Hippocampal formation (tissue), 2 donors: ENCODE data around the gene SVEP1.

Experiments used
- DNase-seq, 2 donors: peaks; one replicate each; lab custom pipeline; 2025; lab: John Stamatoyannopoulos, UW

SVEP1 gene

GRCh38 chr9:110521206-110521605 lies 58.3 kb downstream of the SVEP1 start:
- no peak for DNase-seq

- DNase-seq = no peak
Observed at GRCh38 chr9:110520120-110520701, 59.3 kb downstream of the SVEP1 start.

DNA sequence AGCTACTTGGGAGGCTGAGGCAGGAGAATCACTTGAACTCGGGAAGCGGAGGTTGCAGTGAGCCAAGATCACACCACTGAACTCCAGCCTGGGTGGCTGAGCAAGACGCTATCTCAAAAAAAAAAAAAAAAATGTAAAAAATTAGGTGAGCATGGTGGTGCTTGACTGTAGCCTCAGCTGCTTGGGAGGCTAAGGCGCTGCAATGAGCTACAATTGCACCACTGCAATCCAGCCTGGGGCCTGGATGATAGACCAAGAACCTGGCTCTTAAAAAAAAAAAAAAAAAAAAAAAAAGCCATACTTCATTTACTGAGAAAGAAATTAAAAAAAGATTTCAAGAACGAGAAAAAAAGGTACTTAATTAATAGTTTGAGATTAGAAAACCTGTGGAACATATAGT lies 62.1 kb downstream of the SVEP1 start:
- no peak for DNase-seq

GRCh38 chr9:110514897-110515296 lies 64.6 kb downstream of the SVEP1 start:
- no peak for DNase-seq

- DNase-seq = no peak
Observed at GRCh38 chr9:110512817-110513216, 66.7 kb downstream of the SVEP1 start.

DNA sequence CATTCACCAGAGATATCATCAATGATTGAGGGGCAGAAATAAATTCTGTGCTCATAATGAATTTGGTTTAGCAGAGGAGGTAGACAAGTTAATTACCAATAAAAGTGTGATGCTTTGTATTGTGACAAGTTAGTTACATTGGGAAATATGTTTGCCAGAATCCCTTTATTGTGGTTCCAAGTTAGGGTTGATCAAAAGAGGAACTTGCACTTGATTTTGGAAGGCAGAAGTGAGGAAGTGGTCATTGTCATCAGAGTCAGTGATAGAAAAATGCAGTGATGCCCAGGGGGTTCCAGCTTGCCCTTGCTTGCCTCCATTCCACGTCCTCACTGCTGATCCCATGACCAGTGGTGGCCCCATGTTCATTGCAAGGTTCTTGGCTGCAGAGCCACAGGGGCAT lies 69.7 kb downstream of the SVEP1 start:
- DNase-seq = no peak

GRCh38 chr9:110502842-110503241 lies 76.7 kb downstream of the SVEP1 start:
- no peak for DNase-seq

DNA sequence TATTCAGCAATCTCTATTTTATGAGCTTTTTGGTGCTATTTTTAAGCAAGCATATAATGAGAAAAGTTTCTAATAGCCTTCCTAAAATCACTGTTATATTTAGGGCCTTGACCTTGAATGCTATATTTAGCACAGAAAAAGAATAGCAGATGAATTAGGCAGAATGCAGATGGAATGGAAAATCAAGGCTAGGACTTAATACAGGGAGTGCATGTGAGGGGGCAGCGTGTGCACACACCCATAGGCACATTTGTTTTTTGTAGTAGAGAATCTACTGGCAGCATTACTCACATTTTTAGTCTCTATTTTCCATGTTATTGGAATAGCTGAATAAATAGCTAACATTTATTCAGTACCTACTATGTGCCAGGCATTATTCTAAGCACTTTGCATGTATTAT lies 79.9 kb downstream of the SVEP1 start:
- no peak for DNase-seq

DNA sequence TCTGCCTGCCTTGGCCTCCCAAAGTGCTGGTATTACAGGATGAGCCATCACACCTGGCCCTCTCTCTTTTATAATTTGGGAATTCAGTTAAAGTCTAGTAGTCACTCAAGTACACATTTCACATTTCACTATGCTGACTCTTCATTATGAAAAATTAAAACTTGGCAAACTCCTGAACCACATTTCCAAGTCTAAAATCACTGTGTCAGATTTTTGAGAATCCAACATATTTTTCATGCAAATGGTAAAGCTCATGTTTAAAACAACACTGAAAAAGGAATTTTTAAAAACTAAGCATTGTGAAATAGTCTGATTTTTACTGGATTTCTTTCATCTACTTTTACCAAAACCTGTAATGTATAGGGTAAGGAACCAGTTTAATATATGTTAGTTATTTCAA lies 92.3 kb downstream of the SVEP1 start:
- DNase-seq = no peak

DNA sequence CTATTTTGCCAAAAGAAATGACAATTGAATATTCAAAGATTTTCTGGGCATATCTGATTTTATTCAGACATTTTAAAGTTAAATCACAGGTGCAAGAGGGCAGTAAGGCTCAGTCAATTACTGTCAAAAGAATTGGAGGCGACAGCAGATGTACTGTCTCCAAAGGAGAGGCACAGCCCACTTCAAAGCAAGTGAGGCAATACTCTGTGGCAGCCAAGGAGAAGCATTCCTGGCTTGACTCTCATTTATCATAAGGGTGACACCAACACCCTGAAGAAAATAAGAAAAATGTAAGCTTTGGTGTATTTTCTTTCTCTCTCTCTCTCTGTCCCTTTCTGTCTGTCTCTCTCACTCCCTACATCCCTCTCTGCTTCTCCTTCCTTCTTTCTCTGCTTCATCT lies 93.3 kb downstream of the SVEP1 start:
- DNase-seq = no peak

DNA sequence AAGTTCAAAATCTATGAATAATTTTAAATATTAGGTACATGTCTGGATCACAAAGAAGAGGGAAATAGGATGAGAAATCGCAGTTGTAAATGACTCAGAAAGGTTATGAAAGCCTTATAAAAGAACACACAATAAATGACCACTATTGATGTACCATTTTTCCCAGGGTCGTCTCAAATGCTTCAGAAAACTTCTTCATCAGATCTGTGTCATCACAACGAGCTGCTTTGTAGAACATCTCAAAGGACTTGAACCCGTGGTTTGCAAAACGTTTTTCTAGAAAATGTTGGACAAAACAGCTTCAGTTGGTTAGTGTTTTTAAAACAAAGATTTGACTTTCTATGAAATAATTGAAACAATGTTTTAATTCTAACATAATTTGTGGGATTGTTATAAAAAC lies 100.1 kb downstream of the SVEP1 start:
- DNase-seq = no peak

DNA sequence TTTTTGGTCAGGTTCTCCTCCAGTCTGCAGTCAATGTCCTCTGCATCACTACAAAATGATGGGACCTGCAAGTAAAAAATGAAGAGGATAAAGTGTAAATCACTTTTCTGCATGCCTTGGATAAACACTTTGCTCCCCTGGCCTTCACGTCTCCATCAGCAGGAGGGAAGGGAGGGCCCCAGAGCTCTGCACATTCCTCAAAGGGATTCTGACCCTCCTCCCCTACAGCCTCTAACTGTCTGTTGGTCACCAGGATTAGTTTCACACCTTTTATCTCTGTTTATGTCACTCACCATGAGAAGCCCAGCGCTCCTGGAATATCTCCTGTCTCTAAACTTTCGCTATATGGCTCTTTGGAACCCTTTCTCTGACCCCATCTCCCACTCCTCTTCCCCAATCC lies 103.3 kb downstream of the SVEP1 start:
- no peak for DNase-seq

DNA sequence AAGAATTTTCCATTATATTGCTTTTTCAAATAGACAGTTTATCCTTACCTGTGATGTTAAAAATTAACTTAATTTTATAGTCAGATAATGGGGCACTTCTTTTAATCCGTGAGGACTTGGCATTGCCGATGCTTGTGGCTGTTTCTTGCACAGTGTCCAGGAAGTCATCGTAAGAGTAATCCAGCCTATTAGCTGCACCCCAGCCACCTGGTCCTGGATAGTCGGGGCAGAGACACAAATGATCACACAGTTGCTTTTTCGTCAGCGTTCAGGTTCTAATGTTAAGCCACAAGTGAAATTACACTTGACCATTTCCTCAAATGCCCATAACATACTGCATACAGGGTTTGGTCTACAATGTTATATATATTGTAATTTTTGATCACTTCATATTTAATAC lies 107.4 kb downstream of the SVEP1 start:
- DNase-seq = no peak

DNA sequence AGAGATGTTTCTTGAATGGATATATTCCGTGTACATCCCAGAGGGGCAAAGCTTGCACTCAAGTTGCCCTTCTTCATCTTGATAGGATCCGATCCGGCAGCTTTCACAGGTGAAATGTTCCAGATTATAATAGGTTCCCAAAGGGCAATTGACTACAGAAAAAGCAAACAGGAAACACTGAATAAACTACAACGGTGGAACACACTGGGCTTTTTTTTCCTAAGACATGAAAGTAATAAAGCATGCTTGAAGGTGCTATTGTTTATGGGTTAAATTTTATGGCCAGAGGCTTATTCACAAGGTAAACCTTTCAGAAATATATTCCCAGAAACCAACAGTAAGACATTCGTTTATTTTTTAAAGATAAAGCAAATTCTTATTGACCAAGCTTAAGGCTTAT lies 110.6 kb downstream of the SVEP1 start:
- DNase-seq = no peak

DNA sequence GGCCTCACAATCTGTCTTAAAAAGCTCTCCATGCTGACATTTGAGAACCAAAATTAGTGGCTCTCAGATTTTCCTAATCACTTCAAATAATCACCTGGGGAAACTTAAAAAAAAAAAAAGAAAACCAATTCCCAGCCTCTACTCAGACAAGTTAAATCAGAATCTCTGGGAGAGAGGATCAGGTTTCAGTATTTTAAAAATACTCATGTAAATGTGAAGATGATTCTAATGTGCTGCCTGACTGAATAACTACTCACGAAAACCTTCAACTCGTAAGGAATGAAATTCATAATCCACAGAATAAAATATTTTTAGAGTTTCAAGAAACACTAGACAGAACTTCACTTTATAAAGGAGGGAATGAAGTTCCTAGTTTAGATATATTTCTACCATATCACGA lies 114.4 kb downstream of the SVEP1 start:
- no peak for DNase-seq

DNA sequence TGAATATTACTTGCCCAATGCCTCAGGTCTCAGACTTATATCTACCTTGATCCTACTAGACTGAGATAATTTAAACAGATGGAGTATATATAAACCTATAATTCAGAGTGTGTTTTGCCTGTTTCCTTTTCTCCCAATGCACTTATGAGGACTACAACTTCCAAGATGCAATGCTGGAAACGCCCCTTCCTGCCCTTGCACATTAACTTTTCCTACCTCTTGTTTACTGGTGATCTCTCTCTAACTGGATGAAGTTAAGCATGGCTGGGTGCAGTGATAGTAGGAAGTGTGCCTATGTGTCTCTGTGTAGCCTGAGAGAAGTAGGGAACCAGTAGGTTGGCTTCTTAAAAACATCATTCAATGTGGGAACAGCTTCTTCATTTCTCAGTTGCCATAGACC lies 115.2 kb downstream of the SVEP1 start:
- no peak for DNase-seq

DNA sequence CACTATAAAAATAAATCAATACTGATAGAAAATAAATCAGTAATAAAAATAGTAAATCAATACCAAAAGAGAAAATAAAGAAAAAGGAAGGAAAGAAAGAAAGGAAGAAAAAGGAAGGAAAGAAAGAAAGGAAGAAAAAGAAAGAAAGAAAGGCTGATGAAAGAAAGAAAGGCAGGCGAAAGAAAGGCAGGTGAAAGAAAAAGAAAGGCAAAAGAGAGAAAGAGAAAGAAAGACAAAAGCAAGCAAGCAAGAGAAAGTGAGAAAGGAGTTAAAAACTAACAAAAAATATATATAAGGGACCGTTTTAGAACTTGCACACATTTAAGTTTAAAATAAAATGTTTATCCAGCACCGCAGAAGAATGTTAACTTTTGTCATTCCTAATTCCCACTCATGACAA lies 116.0 kb downstream of the SVEP1 start:
- DNase-seq = no peak

- no peak for DNase-seq
Observed at GRCh38 chr9:110457245-110457644, 122.3 kb downstream of the SVEP1 start.

GRCh38 chr9:110456681-110457080 lies 122.9 kb downstream of the SVEP1 start:
- no peak for DNase-seq

DNA sequence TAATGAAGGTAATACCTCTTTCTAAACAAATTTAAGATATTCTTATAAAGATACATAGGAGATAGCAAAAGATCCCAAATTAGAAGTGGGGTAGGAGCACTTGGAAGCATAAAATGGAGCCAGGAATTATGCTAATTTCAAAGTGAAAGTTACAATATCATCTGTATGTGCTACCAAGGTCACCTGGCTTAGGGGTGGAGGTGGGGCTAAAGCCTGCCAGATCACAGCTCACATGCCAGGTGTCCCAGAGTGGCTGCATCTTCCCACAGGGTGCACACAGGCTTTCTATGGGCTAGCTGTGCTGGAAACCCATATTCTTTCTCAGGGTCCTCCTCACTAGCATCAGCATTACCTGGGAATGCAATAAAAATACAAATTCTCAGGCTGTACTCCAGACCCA lies 123.7 kb downstream of the SVEP1 start:
- no peak for DNase-seq

DNA sequence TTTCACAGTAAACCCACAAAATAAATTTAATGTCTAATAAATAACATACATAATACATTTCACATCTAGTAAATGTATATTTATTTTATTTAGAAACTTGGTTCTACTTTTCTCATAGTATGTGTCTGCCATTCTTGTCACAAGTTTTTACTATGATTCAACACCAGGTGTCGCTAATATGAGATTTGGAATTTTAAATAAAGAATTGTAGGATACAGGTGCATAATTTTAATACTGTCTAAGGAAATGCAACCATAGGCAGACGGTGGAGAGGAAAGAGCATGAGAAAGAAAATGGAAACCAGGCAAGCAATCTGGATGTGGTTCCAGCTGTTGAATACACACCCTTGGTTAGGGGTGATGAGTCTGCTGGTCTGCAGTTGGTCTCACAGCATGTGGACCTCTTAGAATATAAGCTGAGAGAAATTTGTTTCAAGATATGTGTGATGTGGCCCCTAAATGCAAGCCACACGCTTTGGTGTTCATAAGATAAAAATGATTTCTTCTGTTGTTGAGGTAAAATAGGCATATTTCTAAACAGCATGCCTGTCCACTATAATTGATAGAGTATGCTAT lies 127.2 kb downstream of the SVEP1 start:
- no peak for DNase-seq

- DNase-seq = no peak
Observed at GRCh38 chr9:110451726-110452125, 127.8 kb downstream of the SVEP1 start.

- no peak for DNase-seq
Observed at GRCh38 chr9:110447476-110447875, 132.1 kb downstream of the SVEP1 start.

DNA sequence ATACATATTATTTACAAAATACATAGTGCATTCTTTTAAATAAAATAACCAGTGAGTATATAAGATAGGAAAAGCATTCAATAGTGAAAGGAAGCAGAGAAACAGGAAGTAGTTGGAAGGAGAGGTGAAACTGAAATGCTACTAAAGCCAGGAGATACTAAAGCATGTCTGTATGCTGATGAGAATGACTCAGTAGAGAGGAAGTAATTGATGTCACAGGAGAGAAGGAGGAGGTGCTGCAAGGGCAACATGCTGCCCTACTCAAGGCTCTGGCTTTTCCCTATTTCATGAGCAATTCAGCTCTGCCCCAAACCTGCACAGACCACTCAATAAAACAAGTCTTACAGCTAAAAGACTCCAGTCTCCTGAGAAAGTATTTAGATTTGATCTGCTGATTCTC lies 133.4 kb downstream of the SVEP1 start:
- no peak for DNase-seq
